ENCODE data around the gene CIB4. TPM values are rescaled to one million over a fixed set of nuclear protein-coding genes. Genes with fewer than 3 reads are reported as not detected.

The CIB4 gene
- total RNA-seq, 2 experiments from 2014 or later, result not detected

DNA sequence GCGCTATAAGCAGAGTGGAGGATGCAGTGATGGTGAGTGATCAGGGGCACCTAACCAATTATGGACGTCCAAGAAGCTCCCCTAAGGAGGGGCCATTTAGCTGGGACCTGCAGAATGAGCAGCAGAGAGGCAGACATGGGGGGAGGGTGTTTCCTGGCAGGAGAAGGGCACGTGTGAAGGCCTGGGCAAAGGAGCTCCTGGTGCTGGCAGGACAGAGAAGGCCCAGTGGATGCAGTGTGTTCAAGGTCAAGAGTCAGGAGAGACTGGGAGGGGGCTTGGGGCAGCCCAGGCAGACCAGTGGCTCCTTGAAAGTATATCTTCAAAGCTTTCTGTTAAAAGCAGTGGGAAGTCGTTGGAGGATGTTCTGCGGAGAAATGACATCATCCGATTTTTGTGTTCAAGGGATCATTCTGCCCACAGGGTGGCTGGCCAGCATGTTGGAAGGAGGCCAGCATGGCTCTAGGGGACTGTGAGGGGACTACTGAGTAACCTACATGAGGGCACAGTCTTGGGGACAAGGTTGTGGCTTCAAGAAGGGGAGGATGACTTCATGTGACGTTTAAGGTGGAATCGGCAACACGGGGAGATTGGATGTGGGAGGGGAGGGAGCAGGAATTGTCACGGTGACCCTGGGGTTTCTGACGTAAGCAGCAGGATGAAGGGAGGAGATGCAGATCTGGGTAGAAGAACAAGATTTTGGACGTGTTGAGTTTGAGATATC is 9.0 kb upstream of the CIB4 start:
- no peak for DNase-seq
- Mint-ChIP-seq H3K9me3 (ENCODE audit: low read depth) (no peaks in the 10 kb centered on the region), H3K36me3 (ENCODE audit: low read depth) (no peaks in the 10 kb centered on the region), H3K27me3 (peaks cover 8% of the 10 kb centered on the region), H3K27ac (no peak overlapping the region), H3K4me1 (no peaks in the 10 kb centered on the region), H3K4me3 (no peak overlapping the region)
- CTCF ChIA-PET, result interaction anchor here (0.6 kb wide), 1 partner anchor 105 kb away, joined by 3 read pairs; no protein-coding TSS in a partner anchor
- intact Hi-C loops (cut with DNase I, micrococcal nuclease), result no loop called here
- ATAC-seq, result no peak
- POLR2A ChIA-PET, result no interaction called here

DNA sequence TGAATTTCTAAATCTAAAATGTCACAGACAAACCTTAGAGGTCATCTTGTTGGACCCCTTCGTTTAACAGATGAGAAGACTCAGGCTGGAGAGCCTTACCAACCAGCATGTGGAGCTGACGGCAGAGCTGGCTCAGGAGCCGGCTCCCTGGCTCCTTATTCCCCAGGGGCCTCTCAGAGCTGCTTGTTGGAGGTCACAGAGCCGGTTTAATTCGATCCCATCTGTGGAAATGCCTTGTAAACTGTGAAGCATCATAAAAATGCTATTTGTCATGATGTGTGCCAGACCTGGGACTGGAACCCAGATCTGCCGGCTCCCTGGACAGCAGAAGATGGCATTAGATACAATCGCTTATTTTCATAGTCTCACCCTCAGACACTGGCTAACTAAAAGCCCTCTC is 8.2 kb upstream of the CIB4 start:
- CTCF ChIA-PET, result no interaction called here
- H3K27ac Mint-ChIP-seq, result no peak overlapping the region
- no peak for ATAC-seq
- peaks cover 14% of the 10 kb centered on the region for H3K27me3 Mint-ChIP-seq
- H3K4me1 Mint-ChIP-seq, result no peaks in the 10 kb centered on the region
- H3K36me3 Mint-ChIP-seq (ENCODE audit: low read depth), result no peaks in the 10 kb centered on the region
- POLR2A ChIA-PET, result no interaction called here
- H3K4me3 Mint-ChIP-seq, result no peak overlapping the region
- DNase-seq, result no peak
- intact Hi-C loops (cut with DNase I, micrococcal nuclease), result no loop called here
- no peaks in the 10 kb centered on the region for H3K9me3 Mint-ChIP-seq (ENCODE audit: low read depth)

DNA sequence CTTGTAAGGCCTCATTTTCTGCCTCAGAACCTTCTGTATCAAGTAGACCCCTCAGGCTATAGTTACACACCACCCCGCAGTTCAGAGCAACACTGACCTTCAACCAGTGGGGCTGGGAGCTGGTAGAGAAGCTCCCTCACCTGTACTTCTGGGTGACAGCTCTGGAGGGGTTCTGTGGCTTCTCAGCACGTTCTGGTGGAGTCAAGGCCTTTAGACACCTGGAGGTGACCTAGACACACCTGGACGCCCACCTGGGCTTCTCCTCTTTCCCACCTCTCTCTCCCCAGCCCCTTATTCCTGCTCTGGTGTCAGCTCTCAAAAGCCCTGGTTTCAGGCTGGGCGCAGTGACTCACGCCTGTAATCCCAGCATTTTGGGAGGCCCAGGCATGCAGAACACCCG is 7.3 kb upstream of the CIB4 start:
- ChIA-PET POLR2A (no interaction called here), CTCF (interaction anchor here (0.5 kb wide), 1 partner anchor 96 kb away, joined by 3 read pairs; no protein-coding TSS in a partner anchor)
- intact Hi-C loops (cut with DNase I, micrococcal nuclease), result no loop called here
- no peaks in the 10 kb centered on the region for H3K36me3 Mint-ChIP-seq (ENCODE audit: low read depth)
- no peak overlapping the region for H3K27ac Mint-ChIP-seq
- no peak overlapping the region for H3K4me3 Mint-ChIP-seq
- H3K4me1 Mint-ChIP-seq, result no peaks in the 10 kb centered on the region
- no peaks in the 10 kb centered on the region for H3K9me3 Mint-ChIP-seq (ENCODE audit: low read depth)
- peaks cover 14% of the 10 kb centered on the region for H3K27me3 Mint-ChIP-seq
- DNase-seq, result no peak
- ATAC-seq, result no peak

- intact Hi-C loops (cut with DNase I, micrococcal nuclease), result no loop called here
- DNase-seq (no peak), ATAC-seq (no peak)
- CTCF ChIA-PET, result no interaction called here
- Mint-ChIP-seq H3K4me1 (no peaks in the 10 kb centered on the region), H3K27ac (no peak overlapping the region), H3K9me3 (ENCODE audit: low read depth) (no peaks in the 10 kb centered on the region), H3K36me3 (ENCODE audit: low read depth) (no peaks in the 10 kb centered on the region), H3K27me3 (peaks cover 14% of the 10 kb centered on the region), H3K4me3 (no peak overlapping the region)
- POLR2A ChIA-PET, result no interaction called here
Measured at GRCh38 chr2:26647981-26648380, 6.8 kb upstream of the CIB4 start.

GRCh38 chr2:26646986-26647672 is 6.0 kb upstream of the CIB4 start:
- POLR2A ChIA-PET, result no interaction called here
- Mint-ChIP-seq H3K36me3 (ENCODE audit: low read depth) (no peaks in the 10 kb centered on the region), H3K9me3 (ENCODE audit: low read depth) (no peaks in the 10 kb centered on the region), H3K4me1 (no peaks in the 10 kb centered on the region), H3K4me3 (no peak overlapping the region), H3K27me3 (peaks cover 14% of the 10 kb centered on the region), H3K27ac (no peak overlapping the region)
- no peak for ATAC-seq
- no peak for DNase-seq
- CTCF ChIA-PET, result no interaction called here
- intact Hi-C loops (cut with DNase I, micrococcal nuclease), result no loop called here

DNA sequence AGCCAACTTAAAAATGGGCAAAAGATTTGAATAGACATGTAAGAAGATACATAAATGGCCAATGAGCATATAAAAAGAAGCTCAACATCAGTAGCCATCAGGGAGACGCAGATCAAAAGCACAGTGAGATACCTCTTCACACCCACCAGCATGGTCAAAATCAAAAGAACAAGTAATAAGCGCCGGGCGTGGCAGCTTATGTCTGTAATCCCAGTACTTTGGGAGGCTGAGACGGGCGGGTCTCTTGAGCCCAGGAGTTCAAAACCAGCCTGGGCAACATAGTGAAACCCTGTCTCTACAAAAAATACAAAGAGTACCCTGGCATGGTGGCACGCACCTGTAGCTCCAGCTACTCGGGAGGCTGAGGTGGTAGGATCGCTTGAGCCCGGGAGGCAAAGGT is 4.6 kb upstream of the CIB4 start:
- Mint-ChIP-seq H3K4me3 (no peak overlapping the region), H3K9me3 (ENCODE audit: low read depth) (no peaks in the 10 kb centered on the region), H3K27ac (no peak overlapping the region), H3K27me3 (peaks cover 21% of the 10 kb centered on the region), H3K4me1 (no peaks in the 10 kb centered on the region), H3K36me3 (ENCODE audit: low read depth) (no peaks in the 10 kb centered on the region)
- no peak for DNase-seq
- POLR2A ChIA-PET, result no interaction called here
- intact Hi-C loops (cut with DNase I, micrococcal nuclease), result no loop called here
- CTCF ChIA-PET, result no interaction called here
- ATAC-seq, result no peak

DNA sequence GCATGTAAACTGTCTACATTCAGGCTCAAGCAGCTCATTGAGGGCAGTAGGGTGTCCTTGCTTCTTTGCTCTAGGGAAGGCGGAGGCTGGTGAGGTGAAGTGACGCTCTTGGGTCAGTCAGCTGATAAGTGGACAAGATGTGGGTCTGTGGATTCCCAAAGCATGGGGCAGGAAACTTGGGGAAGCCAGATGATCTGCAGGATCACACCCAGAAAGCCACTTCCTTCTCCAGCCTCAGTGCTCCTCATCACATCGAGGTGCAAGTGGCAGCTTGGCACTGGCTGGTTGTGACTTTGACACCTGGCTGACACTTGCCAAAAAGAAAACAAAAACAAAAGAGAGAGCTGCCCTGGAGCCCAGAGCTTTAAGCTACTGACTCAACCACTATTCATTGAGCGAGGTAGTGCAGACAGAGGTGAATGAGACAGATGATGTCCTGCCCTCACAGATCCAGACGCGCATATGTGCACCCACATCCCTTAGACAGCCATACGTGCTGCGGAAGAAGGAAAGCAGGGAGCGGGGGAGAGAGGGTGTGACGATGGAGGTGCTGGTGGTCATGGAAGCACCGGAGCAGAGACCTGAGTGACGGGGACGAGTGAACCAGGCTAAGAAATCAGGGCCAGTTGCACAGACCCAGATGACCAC is 3.1 kb upstream of the CIB4 start:
- peaks cover 28% of the 10 kb centered on the region for H3K27me3 Mint-ChIP-seq
- no peak overlapping the region for H3K4me3 Mint-ChIP-seq
- H3K27ac Mint-ChIP-seq, result no peak overlapping the region
- ATAC-seq (no peak), DNase-seq (no peak)
- no peaks in the 10 kb centered on the region for H3K36me3 Mint-ChIP-seq (ENCODE audit: low read depth)
- no peaks in the 10 kb centered on the region for H3K9me3 Mint-ChIP-seq (ENCODE audit: low read depth)
- ChIA-PET CTCF (interaction anchor here (0.6 kb wide), 1 partner anchor 202 kb away, joined by 3 read pairs; no protein-coding TSS in a partner anchor), POLR2A (no interaction called here)
- no peaks in the 10 kb centered on the region for H3K4me1 Mint-ChIP-seq
- intact Hi-C loops (cut with DNase I, micrococcal nuclease), result no loop called here

DNA sequence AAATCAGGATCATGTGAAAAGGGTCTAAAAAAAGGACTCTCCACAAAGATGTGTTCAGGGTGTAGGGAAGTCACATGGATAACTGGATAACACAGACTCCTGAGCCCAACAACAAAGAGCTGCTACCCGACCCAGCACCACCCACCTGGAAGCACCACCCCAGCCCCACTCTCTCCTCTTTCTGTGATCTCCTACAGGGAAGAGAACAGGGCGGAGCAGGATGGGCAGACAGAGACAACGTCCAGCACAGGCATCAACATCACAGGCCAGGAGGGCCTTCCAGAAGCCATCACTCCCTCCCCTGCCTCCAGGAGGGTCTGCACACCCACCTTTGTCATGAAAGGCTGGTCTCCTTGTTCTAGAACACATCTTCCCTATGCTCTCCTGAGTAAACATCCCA is 1.3 kb upstream of the CIB4 start:
- peaks cover 30% of the 10 kb centered on the region for H3K27me3 Mint-ChIP-seq
- no peak for ATAC-seq
- no peaks in the 10 kb centered on the region for H3K4me1 Mint-ChIP-seq
- no peak overlapping the region for H3K27ac Mint-ChIP-seq
- CTCF ChIA-PET, result interaction anchor here (1.2 kb wide), 1 partner anchor 9 kb away, joined by 3 read pairs; no protein-coding TSS in a partner anchor
- POLR2A ChIA-PET, result no interaction called here
- H3K9me3 Mint-ChIP-seq (ENCODE audit: low read depth), result no peaks in the 10 kb centered on the region
- intact Hi-C loops (cut with DNase I, micrococcal nuclease), result no loop called here
- no peak for DNase-seq
- no peak overlapping the region for H3K4me3 Mint-ChIP-seq
- H3K36me3 Mint-ChIP-seq (ENCODE audit: low read depth), result no peaks in the 10 kb centered on the region

DNA sequence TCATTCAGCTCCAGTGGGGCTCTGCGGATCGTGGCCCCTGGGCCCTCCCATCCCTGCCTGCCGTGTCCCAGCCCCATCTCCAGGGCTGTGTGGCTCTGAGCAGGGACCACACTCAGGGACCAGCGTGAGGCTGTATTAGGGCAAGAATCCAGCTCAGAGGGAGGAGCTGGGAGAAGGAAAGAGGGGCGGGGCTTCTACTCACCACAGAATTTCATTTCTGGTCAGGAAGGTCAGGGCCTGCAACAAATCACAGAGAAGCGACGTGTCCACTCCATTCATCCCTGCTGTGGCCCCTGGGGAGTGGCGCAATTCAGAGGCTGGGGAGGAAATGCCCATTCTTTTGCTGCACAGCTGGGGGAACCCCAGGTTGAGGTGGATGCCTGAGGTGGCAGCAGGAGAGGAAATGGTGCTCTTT is 828 bp downstream of the CIB4 start:
- no peak for ATAC-seq
- Mint-ChIP-seq H3K9me3 (ENCODE audit: low read depth) (no peaks in the 10 kb centered on the region), H3K27ac (no peak overlapping the region), H3K36me3 (ENCODE audit: low read depth) (no peaks in the 10 kb centered on the region), H3K4me1 (no peaks in the 10 kb centered on the region), H3K27me3 (peaks cover 27% of the 10 kb centered on the region), H3K4me3 (no peak overlapping the region)
- no peak for DNase-seq
- CTCF ChIA-PET, result no interaction called here
- intact Hi-C loops (cut with DNase I, micrococcal nuclease), result no loop called here
- POLR2A ChIA-PET, result no interaction called here

GRCh38 chr2:26639685-26640243 is 1.4 kb downstream of the CIB4 start:
- POLR2A ChIA-PET, result no interaction called here
- CTCF ChIA-PET, result no interaction called here

DNA sequence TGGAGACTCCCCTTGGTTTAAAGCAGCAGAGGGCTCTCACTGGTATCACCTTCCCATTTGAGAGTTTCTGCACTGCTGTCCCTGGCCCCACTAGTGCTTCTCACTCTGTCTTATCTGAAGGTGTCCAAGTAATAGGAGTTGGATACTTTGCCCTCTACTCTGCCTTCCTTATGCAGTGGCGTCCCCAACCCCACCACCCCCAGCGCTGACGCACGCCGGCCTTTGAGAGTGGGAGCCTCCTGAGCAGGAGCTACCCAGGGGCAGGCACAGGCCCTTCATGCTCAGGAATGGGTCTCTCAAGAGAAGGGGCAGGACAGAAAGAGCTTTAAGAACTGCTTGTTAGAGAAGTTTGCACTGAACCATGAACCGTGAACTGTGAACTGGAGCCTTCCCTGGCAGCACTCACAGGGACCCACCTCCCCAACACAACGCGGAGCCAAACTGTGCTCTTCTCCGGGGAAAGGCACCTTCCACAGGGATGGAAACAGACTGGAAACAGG is 3.3 kb downstream of the CIB4 start:
- H3K27me3 Mint-ChIP-seq, result peaks cover 19% of the 10 kb centered on the region
- intact Hi-C loops (cut with DNase I, micrococcal nuclease), result no loop called here
- POLR2A ChIA-PET, result no interaction called here
- no peak overlapping the region for H3K4me3 Mint-ChIP-seq
- CTCF ChIA-PET, result interaction anchor here (0.6 kb wide), 1 partner anchor 72 kb away, joined by 3 read pairs; no protein-coding TSS in a partner anchor
- no peak for ATAC-seq
- no peak overlapping the region for H3K27ac Mint-ChIP-seq
- no peaks in the 10 kb centered on the region for H3K9me3 Mint-ChIP-seq (ENCODE audit: low read depth)
- no peaks in the 10 kb centered on the region for H3K36me3 Mint-ChIP-seq (ENCODE audit: low read depth)
- no peaks in the 10 kb centered on the region for H3K4me1 Mint-ChIP-seq
- DNase-seq, result no peak

More at GRCh38 chr2:26639685-26640243, 1.4 kb downstream of the CIB4 start:
- Mint-ChIP-seq H3K9me3 (ENCODE audit: low read depth) (no peaks in the 10 kb centered on the region), H3K27ac (no peak overlapping the region), H3K27me3 (peaks cover 23% of the 10 kb centered on the region), H3K4me3 (no peak overlapping the region), H3K4me1 (no peaks in the 10 kb centered on the region), H3K36me3 (ENCODE audit: low read depth) (no peaks in the 10 kb centered on the region)
- intact Hi-C loops (cut with DNase I, micrococcal nuclease), result no loop called here
- ATAC-seq, result no peak
- no peak for DNase-seq
